NCI-H446 (cell line): Measurements from ENCODE around the gene GCNT2.
"Not testable (repeated sequence)": the region's sequence is repeated elsewhere in the genome, so short reads cannot be mapped to it uniquely, and the experiment has no call there.

Source experiments
- DNase-seq, 2 experiments: peaks; one replicate each; lab custom pipeline; 2025; lab: John Stamatoyannopoulos, UW

GCNT2 gene

GRCh38 chr6:10514049-10514780 lies 6.9 kb upstream of the GCNT2 start:
- no peak for DNase-seq

DNA sequence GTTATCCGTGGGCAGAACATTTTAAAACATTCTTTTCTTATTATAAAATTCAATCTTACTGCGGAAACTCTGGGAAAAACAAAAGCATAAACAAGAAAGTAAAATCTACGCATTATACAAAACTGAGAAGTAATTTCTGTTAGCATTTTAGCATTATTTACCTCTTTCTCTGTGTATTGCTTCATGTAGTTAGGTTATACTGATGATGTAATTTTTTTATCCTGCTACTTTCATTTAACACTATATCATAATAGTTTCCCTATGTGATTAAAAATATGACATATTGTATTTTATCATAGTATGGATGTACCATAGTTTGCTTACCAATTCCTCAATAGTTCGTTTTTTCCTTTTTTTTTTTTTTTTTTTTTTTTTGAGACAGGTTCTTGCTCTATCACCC lies 4.2 kb upstream of the GCNT2 start:
- no peak for DNase-seq

- no peak for DNase-seq
These were observed 2.4 kb upstream of the GCNT2 start for GRCh38 chr6:10518557-10519407.

DNA sequence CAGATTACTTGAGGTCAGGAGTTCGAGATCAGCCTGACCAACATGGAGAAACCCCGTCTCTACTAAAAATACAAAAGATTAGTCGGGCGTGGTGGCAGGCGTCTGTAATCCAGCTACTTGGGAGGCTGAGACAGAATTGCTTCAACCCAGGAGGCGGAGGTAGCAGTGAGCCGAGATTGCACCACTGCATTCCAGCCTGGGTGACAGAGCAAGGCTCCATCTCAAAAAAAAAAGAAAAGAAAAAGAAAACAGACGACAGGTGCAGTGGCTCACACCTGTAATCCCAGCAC lies 1.8 kb upstream of the GCNT2 start:
- not testable (repeated sequence) for DNase-seq

DNA sequence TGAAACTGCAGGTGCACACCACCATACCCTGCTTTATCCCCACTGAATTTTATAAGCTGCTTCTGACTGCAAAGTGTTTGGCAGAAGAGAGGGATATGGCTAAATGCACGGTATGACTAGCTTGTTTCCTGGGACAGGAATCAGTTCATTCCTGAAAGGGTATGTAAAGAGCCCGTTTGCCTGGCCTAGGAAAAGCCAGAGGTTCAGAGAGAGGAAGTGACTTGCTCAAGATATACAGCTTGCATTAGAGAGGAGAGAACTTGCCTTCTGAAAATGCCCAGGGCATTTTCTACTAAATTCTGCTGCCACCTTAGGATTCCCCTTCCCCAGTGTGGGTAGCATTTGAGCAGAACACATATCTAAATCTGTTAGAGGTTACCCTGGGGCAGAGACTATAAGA lies 683 bp upstream of the GCNT2 start:
- DNase-seq = no peak

DNA sequence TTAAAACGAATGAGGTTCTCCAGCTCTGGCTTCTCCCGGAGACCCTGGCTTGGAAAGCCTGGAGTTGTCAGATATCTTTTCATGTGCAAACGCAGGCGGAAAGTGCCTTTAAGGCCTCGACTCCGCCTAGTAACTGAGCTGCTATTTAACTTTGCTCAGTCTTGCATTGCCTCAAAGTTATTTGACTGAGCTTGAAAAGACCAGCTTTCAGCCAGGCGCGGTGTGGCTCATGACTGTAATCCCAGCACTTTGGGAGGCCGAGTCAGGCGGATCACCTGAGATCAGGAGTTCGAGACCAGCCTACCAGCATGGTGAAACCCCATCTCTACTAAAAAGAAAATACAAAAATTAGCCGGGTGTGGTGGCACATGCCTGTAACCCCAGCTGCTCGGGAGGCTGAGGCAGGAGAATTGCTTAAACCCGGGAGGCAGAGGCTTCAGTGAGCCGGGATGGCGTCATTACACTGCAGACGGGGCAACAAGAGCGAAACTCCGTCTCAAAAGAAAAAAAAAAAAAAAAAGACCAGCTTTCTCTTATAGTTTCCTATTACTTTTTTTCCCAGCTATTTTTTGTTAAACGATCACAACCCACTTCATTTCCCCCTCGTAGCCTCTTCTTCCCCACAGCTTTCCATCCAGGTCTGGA lies 1.9 kb downstream of the GCNT2 start:
- DNase-seq = no peak

DNA sequence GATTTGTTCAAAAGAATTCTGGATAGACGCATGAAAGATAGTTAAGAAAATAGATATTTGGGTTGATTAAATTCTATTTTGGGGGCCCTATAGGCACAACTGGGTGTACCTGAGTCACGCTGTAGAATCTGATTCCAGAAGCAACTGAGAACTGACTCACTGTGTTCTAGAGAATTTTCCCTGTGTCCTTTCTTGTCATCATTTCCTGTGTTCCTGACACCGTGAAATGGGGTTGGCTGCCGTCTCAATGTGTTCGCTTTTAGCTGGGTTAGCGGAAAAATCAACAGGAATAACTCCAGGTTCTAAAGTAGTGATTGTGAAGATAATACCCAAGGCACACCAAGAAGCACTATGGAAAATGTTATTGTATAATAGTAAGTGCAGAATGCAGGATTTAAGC lies 5.0 kb downstream of the GCNT2 start:
- no peak for DNase-seq

- no peak for DNase-seq
These were observed 7.2 kb downstream of the GCNT2 start for GRCh38 chr6:10528158-10528981.

DNA sequence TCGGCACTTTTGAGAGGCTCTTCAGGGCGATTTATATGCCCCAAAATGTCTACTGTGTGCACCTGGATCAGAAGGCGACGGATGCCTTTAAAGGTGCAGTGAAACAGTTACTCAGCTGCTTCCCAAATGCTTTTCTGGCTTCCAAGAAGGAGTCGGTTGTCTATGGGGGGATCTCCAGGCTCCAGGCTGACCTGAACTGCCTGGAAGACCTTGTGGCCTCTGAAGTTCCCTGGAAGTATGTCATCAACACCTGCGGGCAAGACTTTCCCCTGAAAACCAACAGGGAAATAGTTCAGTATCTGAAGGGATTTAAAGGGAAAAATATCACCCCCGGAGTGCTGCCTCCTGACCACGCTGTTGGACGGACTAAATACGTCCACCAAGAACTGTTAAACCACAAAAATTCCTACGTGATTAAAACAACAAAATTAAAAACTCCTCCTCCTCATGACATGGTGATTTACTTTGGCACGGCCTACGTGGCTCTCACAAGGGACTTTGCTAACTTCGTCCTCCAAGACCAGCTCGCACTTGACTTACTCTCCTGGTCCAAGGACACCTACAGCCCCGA lies 8.2 kb downstream of the GCNT2 start:
- DNase-seq = no peak

DNA sequence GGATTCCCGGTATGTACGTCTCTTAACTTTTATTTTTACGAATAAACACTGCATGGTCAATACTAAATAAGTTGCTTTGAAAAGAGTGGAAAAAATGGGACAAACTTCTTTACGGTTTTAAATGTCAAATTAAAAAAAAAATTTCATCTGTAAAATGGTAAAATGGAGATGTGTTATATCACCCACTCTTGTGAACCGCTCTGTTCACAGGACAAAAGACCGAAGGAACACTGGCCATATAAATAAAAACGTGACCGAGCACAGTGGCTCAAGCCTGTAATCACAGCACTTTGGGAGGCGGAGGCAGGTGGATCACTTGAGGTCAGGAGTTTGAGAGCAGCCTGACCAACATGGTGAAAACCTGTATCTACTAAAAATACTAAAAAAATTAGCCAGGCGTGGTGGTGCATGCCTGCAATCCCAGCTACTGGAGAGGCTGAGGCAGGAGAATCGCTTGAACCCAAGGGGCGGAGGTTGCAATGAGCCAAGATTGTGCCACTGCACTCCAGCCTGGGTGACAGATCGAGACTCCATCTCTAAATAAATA lies 8.8 kb downstream of the GCNT2 start:
- not testable (repeated sequence) for DNase-seq

GRCh38 chr6:10531503-10531902 lies 10.4 kb downstream of the GCNT2 start:
- no peak for DNase-seq

GRCh38 chr6:10531942-10532341 lies 10.8 kb downstream of the GCNT2 start:
- DNase-seq = no peak

DNA sequence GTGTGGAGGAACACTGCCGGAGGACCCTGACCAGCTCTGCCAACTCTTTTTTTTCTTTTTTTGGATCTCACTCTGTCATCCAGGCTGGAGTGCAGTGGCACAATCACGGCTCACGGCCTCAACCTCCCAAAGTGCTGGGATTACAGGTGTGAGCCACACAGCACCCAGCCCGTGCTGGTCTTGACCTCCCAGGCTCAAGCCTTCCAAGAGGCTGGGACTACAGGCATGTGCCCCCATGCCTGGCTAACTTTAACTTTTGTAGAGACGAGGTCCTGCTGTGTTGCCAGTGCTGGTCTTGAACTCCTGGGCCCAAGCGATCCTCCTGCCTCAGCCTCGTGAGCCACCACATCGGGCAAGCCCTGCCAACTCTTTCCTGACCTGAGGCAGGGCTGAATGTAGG lies 11.2 kb downstream of the GCNT2 start:
- DNase-seq = no peak

GRCh38 chr6:10534419-10534762 lies 13.2 kb downstream of the GCNT2 start:
- DNase-seq = no peak

- no peak for DNase-seq
These were observed 14.0 kb downstream of the GCNT2 start for GRCh38 chr6:10535193-10535592.

GRCh38 chr6:10537726-10538125 lies 16.6 kb downstream of the GCNT2 start:
- DNase-seq = no peak

- DNase-seq = no peak
These were observed 19.1 kb downstream of the GCNT2 start for GRCh38 chr6:10540073-10540746.

DNA sequence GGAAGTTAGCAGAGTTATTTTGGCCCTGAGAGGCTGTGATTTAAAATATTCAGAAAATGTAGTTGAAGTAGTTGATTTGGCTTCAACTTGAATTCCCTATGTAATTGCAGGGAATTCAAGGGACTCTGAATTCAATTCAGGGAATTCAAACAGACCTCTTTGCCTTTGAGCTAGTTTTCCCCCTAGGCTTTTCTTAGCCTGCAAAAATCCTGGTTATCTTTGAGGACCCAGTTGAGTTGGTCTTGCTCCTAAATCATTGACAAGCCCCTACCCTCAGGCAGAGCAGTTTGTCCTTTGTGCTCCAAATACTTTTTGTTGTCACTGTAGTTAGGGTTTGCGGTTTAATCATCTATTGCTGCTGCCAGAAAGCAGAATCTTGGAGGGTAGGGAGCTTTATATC lies 20.4 kb downstream of the GCNT2 start:
- no peak for DNase-seq

- DNase-seq = no peak
These were observed 21.1 kb downstream of the GCNT2 start for GRCh38 chr6:10542213-10542612.

DNA sequence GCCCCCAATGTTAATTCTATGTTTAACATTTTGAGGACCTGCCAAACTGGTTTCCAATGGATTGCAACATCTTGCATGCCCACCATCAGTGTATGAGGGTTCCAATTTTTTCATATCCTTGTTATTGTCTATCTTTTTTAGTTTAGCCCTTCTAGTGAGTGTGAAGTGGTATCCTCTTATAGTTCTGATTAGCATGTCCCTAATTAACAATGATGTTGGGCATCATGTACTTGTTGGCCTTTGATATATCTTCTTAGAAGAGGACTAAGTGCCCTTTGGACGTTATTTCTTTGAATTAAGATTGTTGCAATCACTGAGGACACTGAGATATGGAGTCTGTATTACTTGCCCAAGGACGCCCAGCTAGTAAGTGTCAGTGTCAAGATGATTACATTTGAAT lies 22.3 kb downstream of the GCNT2 start:
- no peak for DNase-seq

- DNase-seq = no peak
These were observed 24.3 kb downstream of the GCNT2 start for GRCh38 chr6:10545482-10545881.
